ENCODE data around the gene NTS. TPM values are rescaled to one million over a fixed set of nuclear protein-coding genes. Genes with fewer than 3 reads are reported as not detected.
A peak's percentile ranks its signal among the peaks of the same experiment; 100 is the strongest.

Gene NTS, protein sequence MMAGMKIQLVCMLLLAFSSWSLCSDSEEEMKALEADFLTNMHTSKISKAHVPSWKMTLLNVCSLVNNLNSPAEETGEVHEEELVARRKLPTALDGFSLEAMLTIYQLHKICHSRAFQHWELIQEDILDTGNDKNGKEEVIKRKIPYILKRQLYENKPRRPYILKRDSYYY
- polyA plus RNA-seq (2013) = 2.5 and 2.6 TPM in 2 replicates

DNA sequence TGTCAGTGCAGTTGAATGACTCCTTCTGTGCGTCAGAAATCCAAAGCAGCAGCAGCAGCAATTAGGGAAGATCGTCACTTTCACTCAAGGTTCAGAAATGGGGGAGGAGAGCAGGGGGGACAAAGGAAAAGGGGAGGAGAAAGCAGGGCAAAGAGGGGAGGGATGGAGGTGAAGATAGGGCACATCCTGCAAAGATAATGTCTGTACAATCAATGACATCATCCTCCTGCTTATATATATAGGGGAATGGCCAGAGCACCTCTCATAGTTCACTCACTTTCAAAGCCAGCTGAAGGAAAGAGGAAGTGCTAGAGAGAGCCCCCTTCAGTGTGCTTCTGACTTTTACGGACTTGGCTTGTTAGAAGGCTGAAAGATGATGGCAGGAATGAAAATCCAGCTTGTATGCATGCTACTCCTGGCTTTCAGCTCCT lies at the start of gene NTS:
Gene NTS (plus strand): TSS at position 265 of the 431 bp plus-strand sequence. CDS start 109 bp downstream, at position 374.
- no peak within 1 kb of the TSS for H2BK5ac ChIP-seq (ENCODE audit: low read depth, low read length, poor library complexity)
- H2BK120ac ChIP-seq (ENCODE audit: insufficient read depth, low read length, poor library complexity) = no peak within 1 kb of the TSS
- no peak within 1 kb of the TSS for H4K8ac ChIP-seq (ENCODE audit: low read depth, low read length)
- H3K14ac ChIP-seq (ENCODE audit: low read length) = no peak within 1 kb of the TSS
- no peaks in the 10 kb centered on the region for H3K79me1 ChIP-seq (ENCODE audit: low read length)
- H3K4me2 ChIP-seq (ENCODE audit: low read length) = peak within 1 kb of the TSS; percentile 46
- H3K4me1 ChIP-seq (ENCODE audit: control insufficient read depth in 1 of 2, insufficient read depth in 2 of 2, low read length in 2 of 2) = no peaks in the 10 kb centered on the region
- no peaks in the 10 kb centered on the region for H3K9me3 ChIP-seq (ENCODE audit: insufficient read depth, low read depth, low read length)
- no peak for DNase-seq
- no peak within 1 kb of the TSS for H3K18ac ChIP-seq (ENCODE audit: low read length)
- H4K91ac ChIP-seq (ENCODE audit: low read depth, low read length) = no peak within 1 kb of the TSS
- H4K12ac ChIP-seq (ENCODE audit: low read depth, low read length) = no peak within 1 kb of the TSS
- H2BK12ac ChIP-seq (ENCODE audit: low read length) = no peak within 1 kb of the TSS
- WGBS (ENCODE audit: extremely low coverage, insufficient coverage, insufficient read length) = no CpG with 5 or more reads among the region's 3 CpGs
- H3K4ac ChIP-seq (ENCODE audit: low read depth, low read length) = no peak within 1 kb of the TSS
- H3K79me2 ChIP-seq (ENCODE audit: control insufficient read depth, insufficient read depth, low read length, poor library complexity) = no peaks in the 10 kb centered on the region
- no peak within 1 kb of the TSS for H3K23ac ChIP-seq (ENCODE audit: low read length)
- H3K36me3 ChIP-seq (ENCODE audit: control insufficient read depth in 1 of 2, insufficient read depth in 2 of 2, low read length in 2 of 2) = no peaks in the 10 kb centered on the region
- H2AFZ ChIP-seq (ENCODE audit: insufficient read depth, low read length, poor library complexity) = no peak within 1 kb of the TSS
- H3K4me3 ChIP-seq (ENCODE audit: low read depth, low read length) = no peak within 1 kb of the TSS
- no peak within 1 kb of the TSS for H3K9ac ChIP-seq (ENCODE audit: low read length)
- no peak within 1 kb of the TSS for H2AK5ac ChIP-seq (ENCODE audit: low read length)
- no peaks in the 10 kb centered on the region for H3K27me3 ChIP-seq (ENCODE audit: insufficient read depth, low read length)
- H3K27ac ChIP-seq (ENCODE audit: low read depth, low read length) = no peak within 1 kb of the TSS

DNA sequence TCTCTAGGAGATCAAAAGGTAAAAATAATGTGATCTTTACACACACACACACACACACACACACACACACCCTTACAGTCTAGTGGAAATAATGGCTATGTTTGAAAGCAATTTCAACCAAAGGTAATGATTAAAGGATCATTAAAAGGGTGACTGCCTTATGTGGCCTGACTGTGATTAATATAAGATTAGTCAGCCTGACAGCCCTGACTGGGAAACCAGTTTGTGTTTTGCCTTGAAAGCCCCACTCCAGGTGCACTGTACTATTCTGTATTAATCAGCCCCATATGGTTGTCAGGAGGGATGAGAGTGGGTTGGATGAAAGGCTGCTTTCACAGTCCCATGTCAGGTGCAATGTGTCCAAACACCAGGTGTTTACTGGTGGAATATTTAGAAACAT lies 48.3 kb upstream of the NTS start:
- Histone ChIP-seq H3K27me3 (ENCODE audit: insufficient read depth, low read length) (no peaks in the 10 kb centered on the region), H3K36me3 (ENCODE audit: control insufficient read depth in 1 of 2, insufficient read depth in 2 of 2, low read length in 2 of 2) (no peaks in the 10 kb centered on the region), H3K4me2 (ENCODE audit: low read length) (no peak overlapping the region), H3K9ac (ENCODE audit: low read length) (no peak overlapping the region), H2BK5ac (ENCODE audit: low read depth, low read length, poor library complexity) (no peak overlapping the region), H4K8ac (ENCODE audit: low read depth, low read length) (no peak overlapping the region), H3K4ac (ENCODE audit: low read depth, low read length) (no peak overlapping the region), H2BK12ac (ENCODE audit: low read length) (no peak overlapping the region), H3K79me1 (ENCODE audit: low read length) (no peaks in the 10 kb centered on the region), H3K79me2 (ENCODE audit: control insufficient read depth, insufficient read depth, low read length, poor library complexity) (no peaks in the 10 kb centered on the region), H4K12ac (ENCODE audit: low read depth, low read length) (no peak overlapping the region), H3K9me3 (ENCODE audit: insufficient read depth, low read depth, low read length) (no peaks in the 10 kb centered on the region), H4K91ac (ENCODE audit: low read depth, low read length) (no peak overlapping the region), H3K4me1 (ENCODE audit: control insufficient read depth in 1 of 2, insufficient read depth in 2 of 2, low read length in 2 of 2) (no peaks in the 10 kb centered on the region), H3K14ac (ENCODE audit: low read length) (no peak overlapping the region), H3K4me3 (ENCODE audit: low read depth, low read length) (no peak overlapping the region), H3K27ac (ENCODE audit: low read depth, low read length) (no peak overlapping the region), H2AFZ (ENCODE audit: insufficient read depth, low read length, poor library complexity) (no peak overlapping the region), H2AK5ac (ENCODE audit: low read length) (no peak overlapping the region), H3K23ac (ENCODE audit: low read length) (no peak overlapping the region), H2BK120ac (ENCODE audit: insufficient read depth, low read length, poor library complexity) (no peak overlapping the region), H3K18ac (ENCODE audit: low read length) (no peak overlapping the region)
- DNase-seq = no peak

DNA sequence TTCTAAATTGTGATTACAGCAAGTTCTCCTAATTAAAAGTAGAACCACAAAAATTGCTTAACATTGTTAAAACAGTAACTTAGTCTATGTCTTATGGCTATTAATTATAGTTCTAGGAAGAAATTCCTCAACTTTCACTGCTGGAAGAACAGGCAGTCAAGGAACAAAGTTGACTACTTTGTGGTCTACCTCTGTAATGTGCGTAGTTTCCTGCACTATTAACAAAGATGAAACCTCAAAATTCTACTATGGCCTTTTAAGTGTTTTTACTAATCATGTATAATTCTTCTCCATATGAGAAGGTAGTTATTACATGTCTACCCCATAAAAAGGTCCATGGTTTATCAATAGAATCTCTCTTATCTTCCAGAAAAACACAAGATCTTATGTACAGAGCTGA lies 45.5 kb upstream of the NTS start:
- DNase-seq = no peak
- no peak overlapping the region for H3K14ac ChIP-seq (ENCODE audit: low read length)
- no peak overlapping the region for H3K9ac ChIP-seq (ENCODE audit: low read length)
- no peaks in the 10 kb centered on the region for H3K36me3 ChIP-seq (ENCODE audit: control insufficient read depth in 1 of 2, insufficient read depth in 2 of 2, low read length in 2 of 2)
- H3K79me1 ChIP-seq (ENCODE audit: low read length) = no peaks in the 10 kb centered on the region
- no peak overlapping the region for H3K4ac ChIP-seq (ENCODE audit: low read depth, low read length)
- no CpG with 5 or more reads among the region's 1 CpG for WGBS (ENCODE audit: extremely low coverage, insufficient coverage, insufficient read length)
- no peak overlapping the region for H3K27ac ChIP-seq (ENCODE audit: low read depth, low read length)
- H3K79me2 ChIP-seq (ENCODE audit: control insufficient read depth, insufficient read depth, low read length, poor library complexity) = no peaks in the 10 kb centered on the region
- no peak overlapping the region for H2AK5ac ChIP-seq (ENCODE audit: low read length)
- H3K4me3 ChIP-seq (ENCODE audit: low read depth, low read length) = no peak overlapping the region
- no peak overlapping the region for H3K18ac ChIP-seq (ENCODE audit: low read length)
- H3K9me3 ChIP-seq (ENCODE audit: insufficient read depth, low read depth, low read length) = no peaks in the 10 kb centered on the region
- H4K8ac ChIP-seq (ENCODE audit: low read depth, low read length) = no peak overlapping the region
- H3K27me3 ChIP-seq (ENCODE audit: insufficient read depth, low read length) = no peaks in the 10 kb centered on the region
- H2BK120ac ChIP-seq (ENCODE audit: insufficient read depth, low read length, poor library complexity) = no peak overlapping the region
- no peak overlapping the region for H4K91ac ChIP-seq (ENCODE audit: low read depth, low read length)
- H3K4me1 ChIP-seq (ENCODE audit: control insufficient read depth in 1 of 2, insufficient read depth in 2 of 2, low read length in 2 of 2) = no peaks in the 10 kb centered on the region
- no peak overlapping the region for H3K23ac ChIP-seq (ENCODE audit: low read length)
- H4K12ac ChIP-seq (ENCODE audit: low read depth, low read length) = no peak overlapping the region
- no peak overlapping the region for H2BK12ac ChIP-seq (ENCODE audit: low read length)
- H2AFZ ChIP-seq (ENCODE audit: insufficient read depth, low read length, poor library complexity) = no peak overlapping the region
- no peak overlapping the region for H3K4me2 ChIP-seq (ENCODE audit: low read length)
- H2BK5ac ChIP-seq (ENCODE audit: low read depth, low read length, poor library complexity) = no peak overlapping the region

DNA sequence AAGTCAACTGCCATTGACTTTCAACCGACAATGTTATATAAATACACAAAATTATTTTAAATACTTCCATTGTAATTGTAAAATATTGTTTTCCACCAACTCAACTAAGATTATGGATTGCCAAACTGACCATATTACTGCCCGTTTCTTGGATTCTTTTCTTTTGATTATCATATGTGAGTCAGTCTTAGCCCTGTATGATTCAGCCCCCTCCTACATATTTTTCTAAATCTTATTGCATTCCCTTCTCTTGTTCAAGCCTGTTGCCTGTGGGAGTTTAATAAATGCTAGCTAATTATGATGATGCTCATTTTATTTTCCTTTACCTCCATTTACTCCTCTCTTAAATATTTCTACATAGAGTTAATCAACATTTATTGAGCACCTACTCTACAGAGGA lies 44.7 kb upstream of the NTS start:
- Histone ChIP-seq H3K14ac (ENCODE audit: low read length) (no peak overlapping the region), H4K91ac (ENCODE audit: low read depth, low read length) (no peak overlapping the region), H3K9ac (ENCODE audit: low read length) (no peak overlapping the region), H3K18ac (ENCODE audit: low read length) (no peak overlapping the region), H3K4me1 (ENCODE audit: control insufficient read depth in 1 of 2, insufficient read depth in 2 of 2, low read length in 2 of 2) (no peaks in the 10 kb centered on the region), H3K23ac (ENCODE audit: low read length) (no peak overlapping the region), H2BK5ac (ENCODE audit: low read depth, low read length, poor library complexity) (no peak overlapping the region), H2BK12ac (ENCODE audit: low read length) (no peak overlapping the region), H3K4me2 (ENCODE audit: low read length) (no peak overlapping the region), H3K9me3 (ENCODE audit: insufficient read depth, low read depth, low read length) (no peaks in the 10 kb centered on the region), H3K79me1 (ENCODE audit: low read length) (no peaks in the 10 kb centered on the region), H3K4me3 (ENCODE audit: low read depth, low read length) (no peak overlapping the region), H2AFZ (ENCODE audit: insufficient read depth, low read length, poor library complexity) (no peak overlapping the region), H4K8ac (ENCODE audit: low read depth, low read length) (no peak overlapping the region), H2AK5ac (ENCODE audit: low read length) (no peak overlapping the region), H3K27me3 (ENCODE audit: insufficient read depth, low read length) (no peaks in the 10 kb centered on the region), H3K27ac (ENCODE audit: low read depth, low read length) (no peak overlapping the region), H2BK120ac (ENCODE audit: insufficient read depth, low read length, poor library complexity) (no peak overlapping the region), H3K36me3 (ENCODE audit: control insufficient read depth in 1 of 2, insufficient read depth in 2 of 2, low read length in 2 of 2) (no peaks in the 10 kb centered on the region), H3K79me2 (ENCODE audit: control insufficient read depth, insufficient read depth, low read length, poor library complexity) (no peaks in the 10 kb centered on the region), H3K4ac (ENCODE audit: low read depth, low read length) (no peak overlapping the region), H4K12ac (ENCODE audit: low read depth, low read length) (no peak overlapping the region)
- no peak for DNase-seq
- WGBS (ENCODE audit: extremely low coverage, insufficient coverage, insufficient read length) = no CpG with 5 or more reads among the region's 2 CpGs
